GM21515 (cell line): ENCODE results near the gene STAC3.

Source experiments
- ATAC-seq: cut with Tn5 transposase; IDR thresholded peaks from one replicate; pipeline ENCODE4 v1.9.1; 2021; ENCODE audit not compliant: unreplicated experiment

STAC3 gene

DNA sequence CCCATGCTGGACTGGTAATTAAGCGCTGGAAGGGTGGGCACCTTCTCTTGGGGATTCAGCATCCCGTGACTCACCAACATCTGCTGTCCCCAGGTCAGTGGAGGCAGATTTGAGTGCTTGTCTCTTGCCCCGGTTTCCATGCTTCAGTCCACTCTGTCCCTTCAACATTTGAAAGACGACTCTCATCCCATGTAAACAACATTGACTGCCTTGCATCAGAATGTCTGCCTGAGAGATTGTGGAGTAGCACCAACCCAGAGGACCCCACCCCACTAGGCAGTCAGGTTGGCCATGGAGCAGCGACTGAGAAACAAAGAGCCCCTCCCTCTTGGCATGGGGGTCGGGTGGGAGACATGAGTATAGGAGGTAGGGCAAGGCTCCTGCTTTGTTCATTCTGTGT, 4.9 kb upstream of the STAC3 start:
- ATAC-seq: no peak

DNA sequence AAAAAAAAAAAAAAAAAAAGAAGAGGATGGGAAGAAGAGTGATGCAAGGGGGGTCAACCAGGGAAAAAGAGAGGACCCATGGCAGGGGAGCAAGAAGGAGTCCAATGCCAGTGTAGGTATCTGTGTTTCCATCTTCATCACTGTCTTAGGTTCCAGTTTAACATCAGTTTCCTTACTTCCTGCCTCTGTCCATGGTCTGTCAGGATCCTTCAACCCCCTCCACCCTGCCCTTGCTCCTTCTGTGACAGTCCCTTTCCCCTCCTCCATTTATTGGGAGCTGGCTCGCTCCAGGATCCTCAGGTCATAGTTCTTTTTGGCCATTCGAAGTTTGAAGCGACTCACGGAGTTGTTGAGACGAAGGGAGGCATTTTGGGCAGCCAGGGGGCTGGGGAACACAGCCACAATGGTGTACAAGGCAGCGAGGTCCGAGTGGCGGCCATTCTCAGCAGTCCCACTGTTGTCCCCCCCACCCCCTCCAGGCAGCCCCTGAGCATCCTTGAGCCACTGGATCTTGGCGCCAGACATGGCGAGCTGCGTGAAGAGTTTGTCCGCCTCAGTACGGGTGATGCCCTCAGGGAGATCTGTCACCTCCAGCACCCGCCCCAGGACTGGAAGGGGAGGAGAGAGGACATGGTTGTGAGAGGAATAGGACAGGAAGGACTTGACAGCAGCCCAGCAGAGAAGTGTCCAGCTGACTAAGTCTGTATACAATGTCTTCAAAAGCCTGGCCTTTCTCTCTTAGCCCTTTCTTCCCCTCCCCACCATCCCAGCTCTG, 3.7 kb upstream of the STAC3 start:
- no peak for ATAC-seq

DNA sequence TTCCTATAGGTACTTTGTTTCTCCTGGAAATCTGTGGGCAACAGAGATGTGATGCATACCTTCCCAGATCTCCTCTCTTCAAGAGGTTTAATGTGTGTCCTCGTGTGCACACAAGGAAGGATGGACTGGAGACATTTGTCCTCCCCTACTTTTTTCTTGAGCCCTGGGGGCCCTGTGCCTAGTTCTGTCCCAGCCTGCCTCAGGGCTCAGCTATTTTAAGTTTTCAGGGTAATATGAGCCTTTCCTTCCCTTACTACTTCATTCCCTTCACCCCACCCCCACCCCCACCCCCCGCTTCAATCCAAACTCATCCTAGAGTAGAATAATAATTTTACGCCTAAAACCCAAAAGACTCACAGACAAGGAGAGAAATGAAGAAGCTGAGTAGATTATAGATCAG, 446 bp downstream of the STAC3 start:
- no peak for ATAC-seq

- ATAC-seq: no peak
Measured at GRCh38 chr12:57248934-57249742, 1.8 kb downstream of the STAC3 start.

DNA sequence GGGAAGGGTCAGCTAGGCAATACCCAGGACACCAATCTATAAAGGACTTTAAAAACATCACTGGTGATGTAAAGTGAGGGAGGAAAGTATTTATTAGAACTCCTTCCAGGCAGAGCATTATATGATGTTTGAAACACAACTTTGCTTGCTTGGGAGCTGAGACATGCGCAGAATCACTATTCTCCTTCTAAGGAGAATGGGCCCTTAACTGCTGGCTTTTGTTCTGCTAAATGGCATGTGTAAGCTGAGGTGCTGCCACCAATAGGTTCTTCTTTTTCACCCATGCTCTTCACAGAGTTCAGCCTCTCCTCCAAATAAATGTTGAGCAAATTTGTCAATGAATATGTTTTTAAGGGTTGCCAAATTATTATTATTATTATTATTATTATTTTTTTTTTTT, 3.9 kb downstream of the STAC3 start:
- ATAC-seq: no peak

GRCh38 chr12:57244312-57244696, 6.7 kb downstream of the STAC3 start:
- no peak for ATAC-seq

DNA sequence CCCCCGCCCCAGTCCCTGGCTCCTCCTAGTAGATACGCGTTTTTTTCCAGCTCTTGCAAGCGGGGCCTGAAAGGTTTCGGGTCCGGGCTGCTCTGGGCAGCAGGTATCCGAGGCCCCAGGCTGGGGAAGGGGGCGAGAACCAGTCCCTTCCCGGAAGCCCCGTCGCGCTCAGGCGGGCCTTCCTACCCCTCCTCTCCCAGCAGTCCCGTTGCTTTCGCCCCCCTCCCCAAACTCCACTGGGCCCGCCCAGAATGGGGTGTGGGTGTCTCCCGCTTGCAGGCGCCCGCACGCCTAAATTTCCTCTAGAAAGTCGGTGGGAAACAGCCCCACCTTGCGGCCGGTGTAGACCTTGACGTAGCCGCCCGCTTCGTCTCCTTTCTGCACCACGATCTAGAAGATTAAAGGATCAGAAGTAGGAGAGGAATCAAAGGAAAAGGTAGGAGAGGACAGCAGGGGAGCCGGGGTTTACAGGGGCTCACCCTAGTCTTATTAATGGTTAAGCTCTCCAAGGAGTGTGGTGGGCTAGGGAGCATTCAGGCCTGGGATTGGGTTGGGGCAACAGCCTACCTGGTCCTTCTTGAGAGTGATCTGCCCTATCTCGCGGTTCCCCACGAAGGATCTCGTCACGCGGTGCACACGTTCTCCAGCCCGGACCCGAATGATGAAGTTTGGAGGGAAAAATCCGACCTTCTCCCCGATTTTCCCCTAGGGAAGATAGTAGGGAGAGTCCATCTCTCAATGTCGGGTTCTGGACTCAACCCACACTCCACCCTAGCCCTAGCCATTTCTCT, 7.3 kb downstream of the STAC3 start:
- ATAC-seq: no peak

DNA sequence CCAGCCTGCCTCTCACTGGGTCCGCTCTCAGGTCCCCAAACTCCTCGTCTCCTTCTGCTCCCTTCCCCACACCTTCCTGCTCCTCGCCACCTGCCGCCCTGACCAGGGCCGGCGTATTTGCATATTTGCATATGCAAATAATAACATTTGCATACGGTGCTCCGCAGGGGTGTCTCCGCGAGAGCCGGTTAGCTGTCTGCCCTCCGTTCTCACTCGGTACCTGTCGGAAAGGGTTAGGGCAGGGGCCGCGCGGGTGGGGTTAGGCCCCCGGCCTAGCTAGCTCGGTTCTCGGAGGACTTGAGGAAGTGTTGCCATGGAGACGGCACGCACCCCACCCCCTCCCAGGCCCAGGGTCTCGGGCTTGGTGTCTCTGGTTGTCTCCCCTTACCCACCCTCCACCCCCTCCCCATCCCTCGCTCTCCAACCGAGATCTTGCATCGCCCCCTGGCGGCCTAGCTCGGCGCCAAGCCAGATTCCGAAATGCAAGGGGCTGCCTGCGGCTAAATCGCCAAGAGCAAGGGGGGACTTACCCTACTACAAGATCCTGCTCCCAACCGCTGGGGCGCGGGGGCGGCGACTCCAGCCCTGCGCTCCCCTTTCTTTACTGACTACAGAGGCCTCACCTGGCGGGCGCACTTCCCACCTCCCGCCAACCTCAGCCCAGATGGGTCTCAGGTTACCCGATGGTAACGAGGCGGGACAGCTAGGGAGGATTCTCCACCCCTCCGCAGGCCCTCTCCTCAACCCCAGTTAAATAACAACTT, 8.1 kb downstream of the STAC3 start:
- ATAC-seq: no peak

DNA sequence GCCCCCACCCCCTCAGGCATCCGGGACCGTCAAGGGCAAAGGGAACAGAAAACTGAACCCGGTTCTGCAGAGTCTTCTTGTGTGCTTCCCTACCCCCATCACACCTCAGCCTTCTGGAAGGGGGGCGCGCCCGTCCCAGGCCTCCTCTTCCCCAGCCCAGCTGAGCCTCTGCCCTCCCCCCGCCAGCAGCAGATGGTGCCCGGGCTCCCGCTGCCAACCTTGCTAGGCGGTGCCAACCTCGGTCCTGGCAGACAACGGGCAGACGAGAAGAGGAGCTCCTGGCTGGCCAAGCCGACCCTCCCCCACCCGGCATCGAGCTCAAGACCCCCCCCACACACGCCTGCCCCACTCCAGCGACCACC, 8.7 kb downstream of the STAC3 start:
- ATAC-seq: no peak

DNA sequence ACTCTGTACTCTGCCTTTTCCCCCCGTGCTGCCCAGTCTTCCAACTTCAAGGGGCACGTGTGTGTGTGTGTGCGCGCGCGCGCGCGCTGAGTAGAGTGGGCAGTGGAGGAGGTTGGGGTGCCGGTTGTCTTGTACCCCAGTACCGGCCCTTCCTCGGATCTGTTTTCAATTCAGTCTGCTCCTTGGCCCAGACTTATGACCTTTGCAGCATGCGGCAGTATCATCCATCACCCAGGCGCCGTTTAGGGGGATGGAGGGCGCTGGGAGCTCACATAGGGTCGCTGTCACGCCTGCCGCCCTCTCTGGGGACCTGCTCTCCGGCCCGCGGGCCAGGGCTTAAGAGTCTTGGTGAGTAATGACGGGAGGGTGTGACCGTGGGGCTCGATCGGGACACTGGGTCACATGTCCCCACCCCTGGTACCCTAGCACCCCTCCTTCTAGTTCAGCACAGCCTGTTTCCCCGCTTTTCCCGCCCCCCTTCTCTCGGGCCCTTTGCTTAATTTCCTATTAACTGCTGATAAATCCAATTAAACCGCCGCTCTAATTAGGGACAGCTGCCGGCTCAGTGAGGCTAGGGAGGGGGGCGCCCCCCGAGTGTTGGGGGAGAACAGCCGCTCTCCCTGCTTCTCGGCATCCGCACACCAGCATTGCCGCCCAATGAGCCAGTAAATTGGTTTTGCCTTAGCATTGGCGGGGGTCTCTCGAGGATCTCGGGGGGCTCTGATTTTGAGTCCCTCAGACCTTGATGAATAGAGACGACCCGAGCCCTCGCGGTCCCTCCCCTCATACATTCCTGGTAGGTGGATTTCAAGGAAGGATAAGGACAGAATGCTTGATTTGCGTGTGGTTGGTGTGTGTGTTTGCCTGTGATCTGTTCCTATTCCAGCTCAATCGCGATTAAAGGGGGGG, 9.3 kb downstream of the STAC3 start:
- no peak for ATAC-seq

- no peak for ATAC-seq
Measured at GRCh38 chr12:57240926-57241401, 10.0 kb downstream of the STAC3 start.

GRCh38 chr12:57240066-57240921, 10.7 kb downstream of the STAC3 start:
- no peak for ATAC-seq

DNA sequence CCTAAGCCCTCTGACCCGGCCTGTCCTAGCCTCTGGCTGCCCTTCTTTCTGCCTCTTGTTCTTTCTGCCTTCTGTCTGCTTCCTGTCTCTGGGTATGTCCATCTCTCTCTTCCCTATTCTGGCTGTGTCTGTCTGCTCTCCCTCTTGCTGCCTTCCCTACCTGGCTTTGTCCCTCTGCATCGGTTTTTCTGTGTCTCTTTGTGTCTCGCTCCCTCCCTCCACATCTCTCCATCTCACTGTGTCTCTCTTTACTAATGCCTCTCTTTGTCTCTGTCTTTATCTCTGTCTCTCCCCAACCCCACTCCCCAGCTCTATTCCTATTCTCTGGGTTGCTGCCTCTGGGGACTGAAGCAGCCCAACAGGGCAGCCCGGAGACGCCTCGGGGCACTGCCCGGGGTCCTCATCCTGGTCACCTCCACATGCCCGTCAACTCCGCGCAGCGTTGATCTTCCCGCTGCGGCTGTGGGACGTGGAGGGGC, 11.4 kb downstream of the STAC3 start:
- no peak for ATAC-seq

GRCh38 chr12:57238854-57239554, 12.0 kb downstream of the STAC3 start:
- ATAC-seq: peak; percentile 50

- ATAC-seq: no peak
Measured at GRCh38 chr12:57237932-57238853, 12.8 kb downstream of the STAC3 start.

- ATAC-seq: no peak
Measured at GRCh38 chr12:57237596-57237931, 13.4 kb downstream of the STAC3 start.

DNA sequence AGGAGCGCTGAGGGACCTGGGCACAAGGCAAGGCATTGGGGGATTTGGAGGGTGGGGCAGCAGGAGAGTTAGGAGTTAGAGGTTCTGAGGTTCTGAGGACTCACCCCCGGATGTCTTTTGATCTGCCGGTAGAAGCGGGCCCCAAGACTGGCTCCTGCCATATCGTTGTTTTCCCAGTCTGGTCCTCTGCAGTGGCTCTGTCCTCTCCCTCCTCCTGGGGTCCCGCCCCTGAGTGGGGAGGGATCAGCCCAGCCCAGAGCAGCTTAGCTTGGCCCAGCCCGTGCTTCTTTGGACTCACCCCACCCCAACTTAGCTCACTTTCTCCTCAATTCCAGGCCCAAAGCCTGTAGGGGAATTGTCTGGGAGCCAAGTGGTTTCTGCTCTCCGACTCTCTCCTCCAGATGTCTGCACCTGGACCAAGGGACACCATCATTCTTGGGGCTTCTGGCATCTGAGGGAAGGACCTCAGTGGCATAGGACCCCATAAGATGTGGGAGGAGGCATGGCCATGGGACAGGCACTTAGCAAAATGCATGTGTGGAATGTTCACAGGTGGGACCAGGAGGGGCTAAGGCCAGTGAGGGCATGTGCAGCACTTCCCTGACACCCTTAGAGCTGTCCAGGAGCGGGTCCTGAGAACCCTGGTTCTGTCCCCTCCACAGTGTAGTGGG, 13.9 kb downstream of the STAC3 start:
- ATAC-seq: no peak
